GM23338 (cell line): ENCODE data around the gene DLG5. TPM values are rescaled to one million over a fixed set of nuclear protein-coding genes. Genes with fewer than 3 reads are reported as not detected.

Experiments used
- ATAC-seq: fragments of 200-7000 bp; cut with Tn5 transposase; 3 replicates; pipeline ENCODE4 v1.9.1; 2020
- DNase-seq: peaks from one replicate; pipeline ENCODE4 v3.0.0-alpha.2; 2015; ENCODE audit warnings: low spot score
- H2AFZ ChIP-seq: fragments of 200-600 bp; sonication (generic); 2 replicates; pipeline ENCODE4 v1.8.0; 2016; ENCODE audit warnings: antibody characterized with exemption, mild to moderate bottlenecking, moderate library complexity
- H3F3A ChIP-seq: fragments of 200-600 bp; sonication (generic); replicated peaks from 2 replicates; pipeline ENCODE4 v1.8.0; 2017; ENCODE audit warnings: antibody characterized with exemption, mixed run types, low read depth
- H3K27ac ChIP-seq: fragments of 200-600 bp; sonication (generic); 2 replicates; pipeline ENCODE4 v1.6.1; 2016; ENCODE audit warnings: low read depth
- H3K27me3 ChIP-seq: fragments of 200-600 bp; sonication (generic); 2 replicates; pipeline ENCODE4 v1.8.0; 2016; ENCODE audit warnings: mild to moderate bottlenecking, mixed run types, moderate library complexity; ENCODE audit not compliant: insufficient read depth
- H3K36me3 ChIP-seq: fragments of 200-600 bp; sonication (generic); 2 replicates; pipeline ENCODE4 v1.8.0; 2016; ENCODE audit warnings: mild to moderate bottlenecking; ENCODE audit not compliant: insufficient read depth
- H3K4me1 ChIP-seq: fragments of 200-600 bp; sonication (generic); 2 replicates; pipeline ENCODE4 v1.8.0; 2016; ENCODE audit warnings: mild to moderate bottlenecking, moderate library complexity; ENCODE audit not compliant: insufficient read depth
- H3K4me2 ChIP-seq: fragments of 200-600 bp; sonication (generic); 2 replicates; pipeline ENCODE4 v1.7.1; 2017; ENCODE audit warnings: mixed run types
- H3K4me3 ChIP-seq: fragments of 200-600 bp; sonication (generic); 2 replicates; pipeline ENCODE4 v1.6.1; 2016; ENCODE audit warnings: mixed run types
- H3K79me2 ChIP-seq: fragments of 200-600 bp; sonication (generic); replicated peaks from 2 replicates; pipeline ENCODE4 v1.8.0; 2017; ENCODE audit warnings: mild to moderate bottlenecking; ENCODE audit not compliant: insufficient read depth
- H3K9me2 ChIP-seq: fragments of 200-600 bp; sonication (generic); 2 replicates; pipeline ENCODE4 v1.8.0; 2017; ENCODE audit not compliant: insufficient read depth
- H4K20me1 ChIP-seq: fragments of 200-600 bp; sonication (generic); replicated peaks from 2 replicates; pipeline ENCODE4 v1.8.0; 2017; ENCODE audit warnings: mild to moderate bottlenecking; ENCODE audit not compliant: insufficient read depth
- H3K27ac Mint-ChIP-seq: 2 replicates; pipeline ENCODE4 v1.8.0; 2020; ENCODE audit warnings: inconsistent platforms, mild to moderate bottlenecking, moderate library complexity, mixed read lengths
- H3K27me3 Mint-ChIP-seq: 3 replicates; pipeline ENCODE4 v1.8.0; 2022; ENCODE audit warnings: low read depth, mild to moderate bottlenecking, moderate library complexity, mixed read lengths, inconsistent platforms; ENCODE audit not compliant: insufficient read depth, poor library complexity
- H3K36me3 Mint-ChIP-seq: 3 replicates; pipeline ENCODE4 v1.8.0; 2021; ENCODE audit warnings: low read depth, mild to moderate bottlenecking, inconsistent platforms, moderate library complexity, mixed read lengths
- H3K4me1 Mint-ChIP-seq: 3 replicates; pipeline ENCODE4 v1.8.0; 2020; ENCODE audit warnings: mild to moderate bottlenecking, inconsistent platforms, mixed read lengths
- H3K4me3 Mint-ChIP-seq: 3 replicates; pipeline ENCODE4 v1.8.0; 2021; ENCODE audit warnings: moderate library complexity, mild to moderate bottlenecking, inconsistent platforms, mixed read lengths
- H3K9me3 Mint-ChIP-seq: 3 replicates; pipeline ENCODE4 v1.8.0; 2020; ENCODE audit warnings: moderate library complexity, mild to moderate bottlenecking, inconsistent platforms, mixed read lengths
- CREB1 ChIP-seq: fragments of 250-450 bp; sonication (Bioruptor Pico); IDR thresholded peaks from 2 replicates; pipeline ENCODE4 v1.5.0; 2020; ENCODE audit warnings: low read depth, mild to moderate bottlenecking, moderate library complexity
- CTCF ChIP-seq, 2 experiments: fragments of 200-600 bp in 1 of 2; sonication (generic) in 1 of 2; conservative IDR thresholded peaks; 2 replicates each; pipeline versions ENCODE4 v1.5.1 to v1.6.1; 2016 to 2017; ENCODE audit warnings: antibody characterized with exemption in 2 of 2, low read depth in 2 of 2, mild to moderate bottlenecking in 2 of 2, moderate library complexity in 1 of 2
- ETS1 ChIP-seq: IDR thresholded peaks from 2 replicates; pipeline ENCODE4 v1.6.1; 2016; ENCODE audit warnings: antibody characterized with exemption
- EZH2 ChIP-seq: fragments of 200-600 bp; sonication (generic); IDR thresholded peaks from one replicate; pipeline ENCODE4 v1.8.0; 2017; ENCODE audit warnings: antibody characterized with exemption, mild to moderate bottlenecking, low read depth; ENCODE audit not compliant: unreplicated experiment
- EZH2phosphoT487 ChIP-seq: fragments of 200-600 bp; sonication (generic); IDR thresholded peaks from one replicate; pipeline ENCODE4 v1.8.1; 2018; ENCODE audit warnings: antibody characterized with exemption; ENCODE audit not compliant: unreplicated experiment
- JUNB ChIP-seq: IDR thresholded peaks from one replicate; pipeline ENCODE4 v1.6.1; 2016; ENCODE audit warnings: antibody characterized with exemption; ENCODE audit not compliant: unreplicated experiment
- NANOG ChIP-seq: IDR thresholded peaks from 2 replicates; pipeline ENCODE4 v1.6.1; 2016; ENCODE audit warnings: antibody characterized with exemption, borderline replicate concordance
- POLR2AphosphoS5 ChIP-seq: IDR thresholded peaks from 2 replicates; pipeline ENCODE4 v1.6.1; 2016; ENCODE audit warnings: antibody characterized with exemption, low read depth
- REST ChIP-seq: IDR thresholded peaks from one replicate; pipeline ENCODE4 v1.6.1; 2018; ENCODE audit warnings: antibody characterized with exemption; ENCODE audit not compliant: unreplicated experiment
- STAT1 ChIP-seq: IDR thresholded peaks from one replicate; pipeline ENCODE4 v1.6.1; 2016; ENCODE audit warnings: antibody characterized with exemption; ENCODE audit not compliant: unreplicated experiment
- ZNF114 ChIP-seq: fragments of 250-450 bp; sonication (Bioruptor Pico); IDR thresholded peaks from 2 replicates; pipeline ENCODE4 v1.5.0; 2020; ENCODE audit warnings: mild to moderate bottlenecking, moderate library complexity
- ZNF331 ChIP-seq: fragments of 250-450 bp; sonication (Bioruptor Pico); IDR thresholded peaks from 2 replicates; pipeline ENCODE4 v1.5.0; 2020; ENCODE audit warnings: low read depth, mild to moderate bottlenecking, moderate library complexity
- ZNF462 ChIP-seq: fragments of 250-450 bp; sonication (Bioruptor Pico); IDR thresholded peaks from 2 replicates; pipeline ENCODE4 v1.5.0; 2020; ENCODE audit warnings: mild to moderate bottlenecking, moderate library complexity
- polyA plus RNA-seq: library from polyadenylated mRNA; unstranded; fragments of >200 nt; fragmentation: Nextera tagmentation; extraction: Ambion mirVana; gene quantifications from 2 replicates; pipeline ENCODE4 v1.2.1, GENCODE V29; 2016
- total RNA-seq: library from RNA; depleted of rRNA; stranded (reverse); fragments of >200 nt; shearing (Covaris generic); gene quantifications from 2 replicates; pipeline ENCODE4 v1.2.3, GENCODE V29; 2014

The DLG5 gene
- total and polyA plus RNA-seq, 2 experiments from 2014 or later: 7.4 to 66.6 TPM

- Mint-ChIP-seq H3K4me3 (no peak overlapping the region), H3K4me1 (peaks cover 27% of the 10 kb centered on the region), H3K27me3 (peaks cover 10% of the 10 kb centered on the region), H3K27ac (no peak overlapping the region), H3K36me3 (peaks cover 57% of the 10 kb centered on the region), H3K9me3 (no peaks in the 10 kb centered on the region)
- TF ChIP-seq ZNF462: no peak
- TF ChIP-seq CTCF (conservative IDR thresholded peaks at IDR 0.05; ENCODE audit: low read depth in 2 of 2): no peak
- no peak for TF ChIP-seq STAT1
- no peak for TF ChIP-seq JUNB
- no peak for TF ChIP-seq ZNF331 (CRISPR knock-in tag)
- no peak for TF ChIP-seq POLR2AphosphoS5
- no peak for TF ChIP-seq CREB1
- TF ChIP-seq ZNF114 (CRISPR knock-in tag): no peak
- no peak for TF ChIP-seq NANOG
- TF ChIP-seq REST: no peak
- no peak for TF ChIP-seq ETS1
- TF ChIP-seq EZH2phosphoT487: no peak
- no peak for TF ChIP-seq EZH2
- Histone ChIP-seq H3K4me2 (no peak overlapping the region), H3K4me1 (peaks cover 7% of the 10 kb centered on the region; the same call in 1 of the 2 replicates), H3K4me3 (no peak overlapping the region), H3K79me2 (no peaks in the 10 kb centered on the region; the same call in 1 of the 2 replicates), H3F3A (no peaks in the 10 kb centered on the region), H2AFZ (no peak overlapping the region), H3K27ac (no peak overlapping the region), H4K20me1 (no peaks in the 10 kb centered on the region), H3K27me3 (no peaks in the 10 kb centered on the region), H3K9me2 (no peaks in the 10 kb centered on the region), H3K36me3 (peaks cover 3% of the 10 kb centered on the region; the same call in 1 of the 2 replicates)
- ATAC-seq (no peak), DNase-seq (no peak)
Observed at GRCh38 chr10:77834540-77834939, 92.0 kb downstream of the DLG5 start.
